B cell (primary cell): ENCODE results near the gene RNF126. TPM values are rescaled to one million over a fixed set of nuclear protein-coding genes. Genes with fewer than 3 reads are reported as not detected.

Experiments
- ATAC-seq: fragments of 200-7000 bp; cut with Tn5 transposase; one replicate; pipeline ENCODE4 v1.10.0; 2021; ENCODE audit warnings: low read depth, mild to moderate bottlenecking, moderate number of reproducible peaks, moderate library complexity
- CTCF ChIA-PET: fragments of 350-600 bp; sonication (Branson Sonifier 250); formaldehyde crosslinking; loops from one replicate; lab custom pipeline; 2021; ENCODE audit warnings: antibody characterized with exemption, inconsistent platforms; lab: Charles Lee
- POLR2A ChIA-PET: fragments of 350-600 bp; sonication (Branson Sonifier 250); formaldehyde crosslinking; loops from one replicate; lab custom pipeline; 2021; ENCODE audit warnings: antibody characterized with exemption; lab: Charles Lee
- DNase-seq: peaks from one replicate; pipeline ENCODE4 v3.0.0; 2013
- H2AFZ ChIP-seq: 2 replicates; pipeline ENCODE4 v1.6.1; 2012; ENCODE audit warnings: mild to moderate bottlenecking, low read depth, low read length; ENCODE audit not compliant: insufficient read depth, poor library complexity, severe bottlenecking
- H3K27ac ChIP-seq, 2 donors: 1 replicate in 1 of 2; 2 replicates in 1 of 2; pipeline ENCODE4 v1.5.1; 2012 to 2013; ENCODE audit warnings: low read length in 2 of 2, mild to moderate bottlenecking in 2 of 2, moderate library complexity in 1 of 2
- H3K27me3 ChIP-seq, 4 experiments: fragments of 200-600 bp in 1 of 4; sonication (generic) in 1 of 4; replicated peaks in 1 of 4; 1 replicate in 2 of 4; 2 replicates in 2 of 4; pipeline versions ENCODE4 v1.6.1 to v1.7.0; 2013 to 2016; ENCODE audit warnings: low read length in 3 of 4, mild to moderate bottlenecking in 2 of 4, mixed read lengths in 1 of 4, moderate library complexity in 1 of 4; ENCODE audit not compliant: insufficient read depth in 4 of 4, control insufficient read depth in 3 of 4; ENCODE audit errors: control extremely low read depth in 1 of 4
- H3K36me3 ChIP-seq, 2 experiments: replicated peaks in 1 of 2; 1 replicate in 1 of 2; 2 replicates in 1 of 2; pipeline versions ENCODE4 v1.6.1 to v1.7.1; 2013; ENCODE audit warnings: low read length in 1 of 2; ENCODE audit not compliant: insufficient read depth in 2 of 2, control insufficient read depth in 1 of 2; ENCODE audit errors: control extremely low read depth in 1 of 2, extremely low read depth in 1 of 2
- H3K4me1 ChIP-seq, 2 donors: fragments of 200-600 bp in 1 of 2; sonication (generic) in 1 of 2; 1 replicate in 1 of 2; 2 replicates in 1 of 2; pipeline versions ENCODE4 v1.5.1 to v1.6.1; 2013 to 2017; ENCODE audit warnings: low read length in 2 of 2; ENCODE audit not compliant: control insufficient read depth in 2 of 2, insufficient read depth in 2 of 2
- H3K4me2 ChIP-seq: replicated peaks from 2 replicates; pipeline ENCODE3; 2012; ENCODE audit warnings: mild to moderate bottlenecking, low read depth, low read length; ENCODE audit not compliant: poor library complexity, severe bottlenecking
- H3K4me3 ChIP-seq, 5 experiments: fragments of 200-600 bp in 1 of 5; sonication (generic) in 1 of 5; 1 replicate in 3 of 5; 2 replicates in 2 of 5; pipeline versions ENCODE4 v1.5.1 to v1.7.0; 2011 to 2016; ENCODE audit warnings: low read length in 4 of 5, mild to moderate bottlenecking in 4 of 5, low read depth in 2 of 5, control low read depth in 1 of 5, moderate library complexity in 1 of 5; ENCODE audit not compliant: insufficient read depth in 1 of 5; ENCODE audit errors: control extremely low read depth in 1 of 5, extremely low read depth in 1 of 5
- H3K79me2 ChIP-seq: fragments of 200-600 bp; sonication (generic); one replicate; pipeline ENCODE4 v1.6.0; 2016; ENCODE audit warnings: low read length; ENCODE audit not compliant: control insufficient read depth, insufficient read depth
- H3K9ac ChIP-seq: fragments of 200-600 bp; sonication (generic); 2 replicates; pipeline ENCODE4 v1.6.1; 2017; ENCODE audit warnings: mild to moderate bottlenecking, low read length, moderate library complexity
- H3K9me3 ChIP-seq, 3 donors: one replicate each; pipeline versions ENCODE4 v1.6.1 to v1.7.1; 2013; ENCODE audit warnings: low read length in 2 of 3; ENCODE audit not compliant: control insufficient read depth in 2 of 3, insufficient read depth in 1 of 3; ENCODE audit errors: control extremely low read depth in 1 of 3
- H4K20me1 ChIP-seq: 2 replicates; pipeline ENCODE4 v1.6.0; 2012; ENCODE audit warnings: mild to moderate bottlenecking, low read length; ENCODE audit not compliant: insufficient read depth, control insufficient read depth, poor library complexity, severe bottlenecking
- H3K27ac Mint-ChIP-seq: one replicate; pipeline ENCODE4 v1.8.0; 2021; ENCODE audit warnings: mixed read lengths
- H3K27me3 Mint-ChIP-seq: one replicate; pipeline ENCODE4 v1.8.0; 2021; ENCODE audit warnings: mixed read lengths
- H3K4me1 Mint-ChIP-seq: one replicate; pipeline ENCODE4 v1.8.0; 2021; ENCODE audit warnings: mixed read lengths
- H3K4me3 Mint-ChIP-seq: one replicate; pipeline ENCODE4 v1.8.0; 2021; ENCODE audit warnings: mixed read lengths
- H3K9me3 Mint-ChIP-seq: one replicate; pipeline ENCODE4 v1.8.0; 2022; ENCODE audit warnings: mixed read lengths; ENCODE audit not compliant: insufficient read depth
- CTCF ChIP-seq: fragments of 200-600 bp; IDR thresholded peaks from one replicate; pipeline ENCODE4 v1.8.0; 2022; ENCODE audit warnings: antibody characterized with exemption, mild to moderate bottlenecking
- EZH2 ChIP-seq: IDR thresholded peaks from 2 replicates; pipeline ENCODE4 v1.6.1; 2012; ENCODE audit warnings: borderline replicate concordance, low read depth, mild to moderate bottlenecking, moderate library complexity, low read length; ENCODE audit not compliant: insufficient read depth, poor library complexity, severe bottlenecking
- WGBS: methylation state at CpG from one replicate; pipeline ENCODE4 v1.1.5; 2013; ENCODE audit warnings: missing lambda C conversion rate; ENCODE audit not compliant: insufficient coverage; 5-methylcytosine and 5-hydroxymethylcytosine counted together
- intact Hi-C: fragments of 100-400 bp; cut with micrococcal nuclease; formaldehyde crosslinking; loops from one replicate; pipeline ENCODE4 v1.10.0; 2022
- polyA plus RNA-seq: library from polyadenylated mRNA; depleted of rRNA; stranded (reverse); fragments of >200 nt; gene quantifications from 2 replicates; pipeline ENCODE4 v1.2.3, GENCODE V29; 2012
- total RNA-seq, 2 donors: library from RNA; stranded (reverse); fragments of 120-200 nt in 1 of 2; gene quantifications; 1 replicate in 1 of 2; 2 replicates in 1 of 2; pipeline versions ENCODE4 v1.2.3 to v1.2.4, GENCODE V29; 2013 to 2022

RNF126 gene
- total and polyA plus RNA-seq, 2 donors (not counting 1 experiment from before 2014, with no cell fraction given): 74.3 to 118 TPM

GRCh38 chr19:708154-709143, 45.4 kb upstream of the RNF126 start, which contains the start of gene PALM:
Gene PALM, plus strand, starts transcription at chr19:708935. Its CDS starts 212 bp downstream, at chr19:709147.
- no peaks in the 10 kb centered on the region for H3K79me2 ChIP-seq
- H3K36me3 ChIP-seq: no peaks in the 10 kb centered on the region
- ChIA-PET POLR2A (no interaction called here), CTCF (no interaction called here)
- no peak within 1 kb of the TSS for H3K27ac ChIP-seq
- H3K9me3 Mint-ChIP-seq: peaks cover 1% of the 10 kb centered on the region
- no peak within 1 kb of the TSS for H3K9ac ChIP-seq
- ATAC-seq (no peak), DNase-seq (no peak)
- WGBS: 40% methylated on average over 22 of the region's 93 CpGs
- TF ChIP-seq CTCF: no peak
- TF ChIP-seq EZH2: no peak
- H3K27ac Mint-ChIP-seq: no peak within 1 kb of the TSS
- H3K27me3 ChIP-seq: peaks cover 0 to 39% (median 5%) of the 10 kb centered on the region in 4 experiments
- H3K4me1 Mint-ChIP-seq: peaks cover 6% of the 10 kb centered on the region
- peaks cover 0 to 22% (median 2%) of the 10 kb centered on the region in 3 donors for H3K9me3 ChIP-seq
- H3K4me2 ChIP-seq: peak within 1 kb of the TSS; percentile 19
- intact Hi-C loops: no loop called here
- H2AFZ ChIP-seq: no peak within 1 kb of the TSS
- no peaks in the 10 kb centered on the region for H4K20me1 ChIP-seq
- H3K27me3 Mint-ChIP-seq: peaks cover 27% of the 10 kb centered on the region
- no peak within 1 kb of the TSS for H3K4me3 ChIP-seq
- H3K4me3 Mint-ChIP-seq: peak within 1 kb of the TSS; percentile 46
- peaks cover 7 to 9% of the 10 kb centered on the region in 2 donors for H3K4me1 ChIP-seq

- H3K9me3 Mint-ChIP-seq: peaks cover 1% of the 10 kb centered on the region
- 0% methylated on average over 6 of the region's 14 CpGs for WGBS
- TF ChIP-seq CTCF (no peak), EZH2 (no peak)
- no peaks in the 10 kb centered on the region for H3K36me3 ChIP-seq
- H2AFZ ChIP-seq: no peak overlapping the region
- no peak overlapping the region for H3K9ac ChIP-seq
- H3K4me1 ChIP-seq: peaks cover 10% of the 10 kb centered on the region in 2 donors
- H3K79me2 ChIP-seq: no peaks in the 10 kb centered on the region
- H3K4me3 ChIP-seq: no peak overlapping the region
- CTCF ChIA-PET: interaction anchor here (1.6 kb wide), 1 partner anchor 30 kb away, joined by 4 read pairs; no protein-coding TSS in a partner anchor
- DNase-seq (no peak), ATAC-seq (no peak)
- no peak overlapping the region for H3K4me3 Mint-ChIP-seq
- H3K9me3 ChIP-seq: peaks cover 0 to 35% (median 2%) of the 10 kb centered on the region in 3 donors
- H3K27ac Mint-ChIP-seq: no peak overlapping the region
- H3K4me2 ChIP-seq: peak overlapping the region; percentile 42
- peaks cover 22% of the 10 kb centered on the region for H3K27me3 Mint-ChIP-seq
- POLR2A ChIA-PET: no interaction called here
- no peaks in the 10 kb centered on the region for H4K20me1 ChIP-seq
- no peak overlapping the region for H3K27ac ChIP-seq
- H3K27me3 ChIP-seq: peaks cover 0 to 33% (median 6%) of the 10 kb centered on the region in 4 experiments
- H3K4me1 Mint-ChIP-seq: peaks cover 12% of the 10 kb centered on the region
- intact Hi-C loops: no loop called here
Observed at GRCh38 chr19:704447-704741, 41.4 kb upstream of the RNF126 start.
